Ecto neural progenitor cell (in vitro differentiated cells): Measurements from ENCODE around the gene HS6ST3.

Experiments used
- DNase-seq: peaks from one replicate; pipeline ENCODE4 v3.0.0-alpha.2; 2018; ENCODE audit warnings: low spot score

HS6ST3 gene

GRCh38 chr13:96836733-96837132 lies 746.8 kb downstream of the HS6ST3 start:
- DNase-seq = no peak

GRCh38 chr13:96837809-96838208 lies 747.9 kb downstream of the HS6ST3 start:
- no peak for DNase-seq

GRCh38 chr13:96844195-96844594 lies 754.3 kb downstream of the HS6ST3 start:
- no peak for DNase-seq

- no peak for DNase-seq
Measured at GRCh38 chr13:96844616-96845015, 754.7 kb downstream of the HS6ST3 start.

- DNase-seq = no peak
Measured at GRCh38 chr13:96848286-96848685, 758.4 kb downstream of the HS6ST3 start.

- no peak for DNase-seq
Measured at GRCh38 chr13:96849091-96849490, 759.2 kb downstream of the HS6ST3 start.

GRCh38 chr13:96850538-96851145 lies 760.7 kb downstream of the HS6ST3 start:
- DNase-seq = no peak

GRCh38 chr13:96851856-96852445 lies 762.0 kb downstream of the HS6ST3 start:
- DNase-seq = no peak

- no peak for DNase-seq
Measured at GRCh38 chr13:96858133-96858826, 768.4 kb downstream of the HS6ST3 start.

- DNase-seq = no peak
Measured at GRCh38 chr13:96860882-96861281, 771.0 kb downstream of the HS6ST3 start.

- DNase-seq = no peak
Measured at GRCh38 chr13:96862093-96862492, 772.2 kb downstream of the HS6ST3 start.

- DNase-seq = no peak
Measured at GRCh38 chr13:96862999-96863398, 773.1 kb downstream of the HS6ST3 start.

GRCh38 chr13:96871469-96871868 lies 781.6 kb downstream of the HS6ST3 start:
- DNase-seq = no peak

GRCh38 chr13:96880419-96880818 lies 790.5 kb downstream of the HS6ST3 start:
- no peak for DNase-seq
